Peyer's patch (tissue), 4 donors: ENCODE measurements around the gene SUMO3. TPM values are rescaled to one million over a fixed set of nuclear protein-coding genes. Genes with fewer than 3 reads are reported as not detected.

Experiments
- DNase-seq, 3 donors: peaks; one replicate each; pipeline ENCODE4 v3.0.0-alpha.2; 2017 to 2019
- H3K27ac ChIP-seq, 4 donors: fragments of 200-600 bp; sonication (generic); one replicate each; pipeline ENCODE4 v1.5.1; 2016 to 2019
- H3K27me3 ChIP-seq, 2 donors: fragments of 200-600 bp; sonication (generic); one replicate each; pipeline ENCODE4 v1.5.1; 2019
- H3K36me3 ChIP-seq, 3 donors: fragments of 200-600 bp; sonication (generic); one replicate each; pipeline ENCODE4 v1.5.1; 2016 to 2019
- H3K4me1 ChIP-seq, 4 donors: fragments of 200-600 bp; sonication (generic); one replicate each; pipeline ENCODE4 v1.5.1; 2016 to 2019
- H3K4me3 ChIP-seq, 4 donors: fragments of 200-600 bp; sonication (generic); 1 replicate in 3 of 4; 2 replicates in 1 of 4; pipeline ENCODE4 v1.5.1; 2016 to 2019; ENCODE audit warnings: mild to moderate bottlenecking in 1 of 4
- H3K9me3 ChIP-seq, 4 donors: fragments of 200-600 bp; sonication (generic); one replicate each; pipeline ENCODE4 v1.5.1; 2016 to 2019; ENCODE audit warnings: mild to moderate bottlenecking in 1 of 4
- POLR2A ChIP-seq, 2 donors: fragments of 450-650 bp; IDR thresholded peaks; one replicate each; pipeline ENCODE4 v1.5.1; 2017; ENCODE audit warnings: antibody characterized with exemption in 2 of 2, mild to moderate bottlenecking in 2 of 2, moderate library complexity in 2 of 2
- total RNA-seq, 4 donors: library from RNA; depleted of rRNA; stranded (reverse); fragments of >200 nt; gene quantifications; one replicate each; pipeline ENCODE4 v1.1.0, GENCODE V29; 2016
- TF ChIP-seq, protein P1 (sequence below), 6 experiments: fragments of 450-650 bp in 4 of 6; fragments of 200-600 bp in 2 of 6; sonication (generic) in 1 of 6; IDR thresholded peaks; one replicate each; pipeline ENCODE4 v1.5.1; 2017 to 2019; ENCODE audit warnings: antibody characterized with exemption in 6 of 6, mild to moderate bottlenecking in 3 of 6, moderate library complexity in 1 of 6

Gene SUMO3
- total RNA-seq, 4 donors from 2014 or later, result 42.6 to 57.6 (median 49.8) TPM

DNA sequence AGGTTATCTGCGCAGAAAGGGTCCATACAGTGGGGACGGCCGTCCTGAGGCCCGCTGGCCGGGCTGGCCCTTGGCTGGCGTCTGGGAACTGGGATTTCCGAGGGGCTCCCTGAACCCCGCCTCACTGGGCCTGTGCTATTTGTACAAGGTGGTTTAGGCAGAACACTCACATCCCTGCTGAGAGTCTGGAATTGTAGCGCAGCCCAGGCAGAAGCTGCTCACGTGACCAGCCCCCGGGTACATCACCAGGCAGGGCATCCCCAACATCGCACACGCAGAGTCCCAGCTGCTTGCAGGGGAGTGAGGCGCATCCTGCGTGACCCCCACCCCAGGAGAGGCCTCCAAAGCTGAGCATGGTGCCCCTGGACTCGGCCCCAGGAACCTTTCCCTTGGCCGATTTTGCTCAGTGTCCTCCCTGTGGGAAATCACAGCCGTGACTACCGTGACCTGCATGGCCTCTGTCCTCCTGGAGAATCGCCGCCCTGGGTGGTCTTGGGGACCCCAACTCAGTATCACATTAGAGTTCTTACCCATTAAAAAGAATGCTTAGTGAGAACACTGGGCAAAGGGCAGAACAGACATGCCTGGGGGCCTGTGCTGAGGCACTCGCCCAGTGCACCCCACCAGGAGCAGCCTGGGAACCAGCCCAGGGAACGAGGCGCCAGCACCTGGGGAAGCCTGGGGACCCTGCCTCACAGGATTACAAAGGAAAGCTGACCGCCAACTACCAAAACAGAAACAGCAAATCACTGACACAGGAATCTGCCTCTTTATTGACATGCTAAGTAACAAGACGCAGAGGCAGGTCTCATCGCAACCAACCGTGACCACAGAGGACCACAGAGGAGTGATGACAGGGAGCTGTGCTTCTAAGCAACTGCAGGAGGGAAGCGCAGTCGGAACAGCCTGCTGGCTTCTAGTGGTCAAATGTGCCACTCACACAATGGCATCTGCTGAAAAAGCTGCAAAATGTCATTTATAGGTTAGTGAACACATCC lies 49.7 kb downstream of the SUMO3 start:
- Histone ChIP-seq H3K27me3 (no peaks in the 10 kb centered on the region), H3K4me1 (peaks cover 0 to 9% (median 0%) of the 10 kb centered on the region in 4 donors), H3K27ac (no peak overlapping the region), H3K9me3 (no peaks in the 10 kb centered on the region), H3K4me3 (no peak overlapping the region), H3K36me3 (peaks cover 0 to 33% (median 0%) of the 10 kb centered on the region in 3 donors)
- DNase-seq, result no peak
- TF ChIP-seq, protein P1, sequence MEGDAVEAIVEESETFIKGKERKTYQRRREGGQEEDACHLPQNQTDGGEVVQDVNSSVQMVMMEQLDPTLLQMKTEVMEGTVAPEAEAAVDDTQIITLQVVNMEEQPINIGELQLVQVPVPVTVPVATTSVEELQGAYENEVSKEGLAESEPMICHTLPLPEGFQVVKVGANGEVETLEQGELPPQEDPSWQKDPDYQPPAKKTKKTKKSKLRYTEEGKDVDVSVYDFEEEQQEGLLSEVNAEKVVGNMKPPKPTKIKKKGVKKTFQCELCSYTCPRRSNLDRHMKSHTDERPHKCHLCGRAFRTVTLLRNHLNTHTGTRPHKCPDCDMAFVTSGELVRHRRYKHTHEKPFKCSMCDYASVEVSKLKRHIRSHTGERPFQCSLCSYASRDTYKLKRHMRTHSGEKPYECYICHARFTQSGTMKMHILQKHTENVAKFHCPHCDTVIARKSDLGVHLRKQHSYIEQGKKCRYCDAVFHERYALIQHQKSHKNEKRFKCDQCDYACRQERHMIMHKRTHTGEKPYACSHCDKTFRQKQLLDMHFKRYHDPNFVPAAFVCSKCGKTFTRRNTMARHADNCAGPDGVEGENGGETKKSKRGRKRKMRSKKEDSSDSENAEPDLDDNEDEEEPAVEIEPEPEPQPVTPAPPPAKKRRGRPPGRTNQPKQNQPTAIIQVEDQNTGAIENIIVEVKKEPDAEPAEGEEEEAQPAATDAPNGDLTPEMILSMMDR (IDR thresholded peaks at IDR 0.05), result no peak
- TF ChIP-seq POLR2A (IDR thresholded peaks at IDR 0.05), result no peak

DNA sequence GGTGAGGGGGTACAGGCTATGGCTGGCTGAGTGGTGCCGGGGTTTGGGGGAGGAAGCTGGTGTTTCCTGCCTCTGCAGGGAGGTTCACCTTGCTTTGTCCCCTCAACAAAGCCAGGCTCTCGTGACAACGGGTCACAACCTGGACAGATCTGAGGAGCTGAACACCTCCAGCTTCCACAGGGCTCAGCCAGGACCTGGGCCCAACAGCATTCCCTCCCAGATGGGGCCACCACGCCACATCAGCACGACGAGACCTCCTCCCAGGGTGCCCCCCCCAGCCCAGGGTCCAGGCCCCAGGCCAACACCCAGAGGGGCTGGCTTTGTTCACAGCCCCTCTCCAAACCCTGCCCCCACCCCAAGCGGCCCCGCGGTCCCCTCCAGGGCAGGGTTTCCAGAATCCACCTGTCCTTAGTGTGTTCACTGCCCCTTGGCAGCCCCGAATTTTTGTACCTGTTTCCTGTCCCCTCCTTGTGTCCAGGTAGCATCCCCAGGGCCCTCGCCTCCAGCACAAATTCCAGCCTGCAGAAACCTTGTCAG lies 51.0 kb downstream of the SUMO3 start:
- H3K4me1 ChIP-seq, result peaks cover 0 to 9% (median 0%) of the 10 kb centered on the region in 4 donors
- no peaks in the 10 kb centered on the region for H3K27me3 ChIP-seq
- H3K27ac ChIP-seq, result no peak overlapping the region
- peaks cover 0 to 23% (median 0%) of the 10 kb centered on the region in 3 donors for H3K36me3 ChIP-seq
- no peaks in the 10 kb centered on the region for H3K9me3 ChIP-seq
- TF ChIP-seq POLR2A (IDR thresholded peaks at IDR 0.05), result no peak
- TF ChIP-seq, protein P1 (IDR thresholded peaks at IDR 0.05), result no peak
- no peak for DNase-seq
- no peak overlapping the region for H3K4me3 ChIP-seq

DNA sequence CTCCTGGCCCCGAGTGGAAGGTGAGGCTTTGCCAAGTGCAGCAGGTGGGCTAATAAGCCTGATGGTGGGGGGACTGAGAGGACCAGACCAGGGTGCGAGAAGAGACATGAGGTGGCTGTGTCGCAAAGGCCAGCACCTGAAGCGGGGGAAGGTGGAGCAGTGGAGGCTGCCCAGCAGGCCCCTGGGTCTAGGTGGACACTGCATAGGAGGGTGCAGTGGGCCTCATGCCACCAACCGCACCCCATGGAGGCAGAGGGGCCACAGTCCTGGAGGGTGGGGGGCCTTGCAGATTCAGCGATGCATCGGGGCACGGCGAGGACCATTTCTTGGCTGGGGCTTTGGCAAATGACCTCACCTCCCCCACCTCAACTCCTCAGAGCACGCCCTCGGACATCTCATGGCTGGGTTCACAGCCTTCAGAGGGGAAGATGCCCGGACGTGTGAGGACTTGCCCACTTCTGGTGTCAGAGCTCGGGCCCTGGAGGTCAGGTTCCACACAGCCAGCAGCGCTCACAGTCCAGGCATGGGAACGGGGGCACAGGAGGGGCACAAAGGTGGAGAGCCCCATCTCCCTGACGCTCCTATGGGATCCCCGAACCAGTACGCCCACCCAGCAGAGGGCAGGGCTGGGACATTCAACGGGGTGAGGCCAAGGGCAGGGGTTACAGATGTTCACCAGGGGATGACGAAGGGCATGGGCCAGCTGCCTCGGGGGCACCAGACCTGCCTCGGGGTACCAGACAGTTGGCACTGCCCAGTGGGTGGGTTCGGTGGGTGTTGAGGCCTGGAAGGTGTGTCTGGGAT lies 51.6 kb downstream of the SUMO3 start:
- Histone ChIP-seq H3K4me3 (no peak overlapping the region), H3K36me3 (peaks cover 0 to 16% (median 0%) of the 10 kb centered on the region in 3 donors), H3K9me3 (no peaks in the 10 kb centered on the region), H3K27ac (no peak overlapping the region), H3K27me3 (no peaks in the 10 kb centered on the region), H3K4me1 (peaks cover 0 to 9% (median 0%) of the 10 kb centered on the region in 4 donors)
- DNase-seq, result no peak
- no peak for TF ChIP-seq POLR2A (IDR thresholded peaks at IDR 0.05)
- TF ChIP-seq, protein P1 (IDR thresholded peaks at IDR 0.05), result no peak

DNA sequence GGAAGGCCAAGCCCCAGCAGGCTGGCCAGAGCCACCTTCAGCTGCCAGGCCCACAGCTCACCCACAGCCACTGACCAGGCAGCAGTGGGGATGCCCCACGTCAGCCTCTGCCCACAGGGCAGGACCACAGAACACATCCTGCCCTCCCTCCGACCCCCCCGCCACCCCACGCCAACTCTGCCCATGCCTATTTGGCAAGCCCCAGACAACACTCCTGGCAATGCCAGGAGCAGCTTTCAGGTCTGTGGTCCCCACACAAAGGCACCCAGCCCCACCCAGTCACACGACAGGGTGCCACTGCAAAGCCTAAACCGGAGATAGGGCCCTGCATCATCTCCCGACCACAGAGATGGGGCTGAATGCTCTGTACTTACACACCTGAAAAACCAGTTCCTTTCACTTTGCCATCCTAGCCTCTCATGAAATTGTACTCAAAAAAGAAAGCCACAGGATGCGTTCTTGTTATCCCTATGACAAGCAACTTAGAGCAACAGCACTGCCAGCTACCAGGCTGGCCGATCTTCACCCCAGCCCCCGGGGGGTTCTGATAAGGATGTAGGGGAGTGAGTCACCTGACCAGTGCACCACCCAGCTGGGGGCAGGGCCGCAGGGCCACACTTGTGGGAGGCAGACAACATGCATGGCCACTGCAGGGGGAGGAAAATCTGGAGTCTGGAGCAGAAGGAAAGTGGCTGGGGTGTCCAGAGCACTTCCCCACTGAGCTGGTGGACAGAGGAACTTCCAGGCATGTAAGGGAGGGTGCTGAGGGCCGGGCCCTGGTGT lies 52.4 kb downstream of the SUMO3 start:
- DNase-seq, result peak in 1 of 3 donors; percentile 45
- H3K4me3 ChIP-seq, result no peak overlapping the region

More for the DNA sequence above, 52.4 kb downstream of the SUMO3 start:
- Histone ChIP-seq H3K27ac (no peak overlapping the region), H3K4me1 (peaks cover 0 to 9% (median 0%) of the 10 kb centered on the region in 4 donors), H3K9me3 (no peaks in the 10 kb centered on the region), H3K36me3 (peaks cover 0 to 8% (median 0%) of the 10 kb centered on the region in 3 donors), H3K27me3 (no peaks in the 10 kb centered on the region)
- TF ChIP-seq POLR2A (IDR thresholded peaks at IDR 0.05), result no peak
- TF ChIP-seq, protein P1 (IDR thresholded peaks at IDR 0.05), result no peak
